Smooth muscle cell (in vitro differentiated cells): ENCODE measurements around the gene ACACA. TPM values are rescaled to one million over a fixed set of nuclear protein-coding genes. Genes with fewer than 3 reads are reported as not detected.

ENCODE experiments used
- DNase-seq: peaks from one replicate; lab custom pipeline; 2025; ENCODE audit not compliant: unreplicated experiment; lab: John Stamatoyannopoulos, UW
- H2AFZ ChIP-seq: fragments of 200-600 bp; sonication (generic); 2 replicates; pipeline ENCODE4 v1.6.0; 2016; ENCODE audit warnings: antibody characterized with exemption, low read depth, mild to moderate bottlenecking
- H3F3A ChIP-seq: fragments of 200-600 bp; sonication (generic); 2 replicates; pipeline ENCODE4 v1.6.0; 2017; ENCODE audit warnings: antibody characterized with exemption, low read depth
- H3K27ac ChIP-seq: fragments of 200-600 bp; sonication (generic); 2 replicates; pipeline ENCODE4 v1.5.1; 2016; ENCODE audit warnings: low read depth, mild to moderate bottlenecking
- H3K27me3 ChIP-seq: fragments of 200-600 bp; sonication (generic); 2 replicates; pipeline ENCODE4 v1.6.1; 2016; ENCODE audit warnings: low read depth, mild to moderate bottlenecking
- H3K36me3 ChIP-seq: fragments of 200-600 bp; sonication (generic); 2 replicates; pipeline ENCODE4 v1.5.1; 2016; ENCODE audit warnings: low read depth
- H3K4me1 ChIP-seq: fragments of 200-600 bp; sonication (generic); 2 replicates; pipeline ENCODE4 v1.5.1; 2016; ENCODE audit warnings: low read depth
- H3K4me2 ChIP-seq: fragments of 200-600 bp; sonication (generic); 2 replicates; pipeline ENCODE4 v1.6.0; 2016; ENCODE audit warnings: mild to moderate bottlenecking
- H3K4me3 ChIP-seq: fragments of 200-600 bp; sonication (generic); 2 replicates; pipeline ENCODE4 v1.5.1; 2016; ENCODE audit warnings: mild to moderate bottlenecking
- H3K79me2 ChIP-seq: fragments of 200-600 bp; sonication (generic); 2 replicates; pipeline ENCODE4 v1.6.0; 2016; ENCODE audit warnings: low read depth, mild to moderate bottlenecking
- H3K9ac ChIP-seq: fragments of 200-600 bp; sonication (generic); 2 replicates; pipeline ENCODE4 v1.6.0; 2016; ENCODE audit warnings: low read depth
- H3K9me3 ChIP-seq: fragments of 200-600 bp; sonication (generic); replicated peaks from 2 replicates; pipeline ENCODE4 v1.5.1; 2016; ENCODE audit warnings: low read depth
- H4K20me1 ChIP-seq: fragments of 200-600 bp; sonication (generic); 2 replicates; pipeline ENCODE4 v1.6.0; 2016; ENCODE audit warnings: low read depth
- CTCF ChIP-seq: fragments of 200-600 bp; sonication (generic); IDR thresholded peaks from 2 replicates; pipeline ENCODE4 v1.5.1; 2017; ENCODE audit warnings: borderline replicate concordance, mild to moderate bottlenecking, antibody characterized with exemption; ENCODE audit not compliant: insufficient read depth, poor library complexity, severe bottlenecking
- WGBS: methylation state at CpG from one replicate; pipeline ENCODE4 v1.1.7; 2016; ENCODE audit warnings: low lambda C conversion rate; 5-methylcytosine and 5-hydroxymethylcytosine counted together
- polyA plus RNA-seq: library from polyadenylated mRNA; unstranded; fragments of >200 nt; fragmentation: Nextera tagmentation; extraction: Ambion mirVana; gene quantifications from 2 replicates; pipeline ENCODE4 v1.2.1, GENCODE V29; 2016
- total RNA-seq: library from RNA; depleted of rRNA; stranded (reverse); fragments of >200 nt; gene quantifications from 2 replicates; pipeline ENCODE4 v1.2.3, GENCODE V29; 2014

The ACACA gene
- total and polyA plus RNA-seq, 2 experiments from 2014 or later, result 16.4 to 33.9 TPM

- WGBS, result 77% methylated on average over 3 of the region's 3 CpGs
- TF ChIP-seq CTCF, result no peak
- H4K20me1 ChIP-seq, result no peaks in the 10 kb centered on the region
- peaks cover 6% of the 10 kb centered on the region for H3F3A ChIP-seq
- no peak overlapping the region for H3K4me2 ChIP-seq
- H2AFZ ChIP-seq, result no peak overlapping the region
- H3K4me3 ChIP-seq, result no peak overlapping the region
- H3K27me3 ChIP-seq, result no peaks in the 10 kb centered on the region
- H3K9ac ChIP-seq, result no peak overlapping the region
- H3K27ac ChIP-seq, result no peak overlapping the region
- no peak for DNase-seq
- no peaks in the 10 kb centered on the region for H3K9me3 ChIP-seq
- no peaks in the 10 kb centered on the region for H3K79me2 ChIP-seq
- no peaks in the 10 kb centered on the region for H3K36me3 ChIP-seq
- H3K4me1 ChIP-seq, result peaks cover 7% of the 10 kb centered on the region
Observed at GRCh38 chr17:37088459-37088858, 318.2 kb downstream of the ACACA start.

GRCh38 chr17:37087683-37088082 is 319.0 kb downstream of the ACACA start:
- Histone ChIP-seq H2AFZ (no peak overlapping the region), H3K9me3 (no peaks in the 10 kb centered on the region), H3K79me2 (no peaks in the 10 kb centered on the region), H3K36me3 (no peaks in the 10 kb centered on the region), H3K4me3 (no peak overlapping the region), H3K27me3 (no peaks in the 10 kb centered on the region), H3K4me1 (peaks cover 7% of the 10 kb centered on the region), H3K9ac (no peak overlapping the region), H3K27ac (no peak overlapping the region), H3K4me2 (no peak overlapping the region), H3F3A (peaks cover 4% of the 10 kb centered on the region), H4K20me1 (no peaks in the 10 kb centered on the region)
- TF ChIP-seq CTCF, result no peak
- 85% methylated on average over 5 of the region's 5 CpGs for WGBS
- DNase-seq, result no peak

GRCh38 chr17:37086948-37087347 is 319.7 kb downstream of the ACACA start:
- H4K20me1 ChIP-seq, result no peaks in the 10 kb centered on the region
- no peak overlapping the region for H3K27ac ChIP-seq
- DNase-seq, result no peak
- no peaks in the 10 kb centered on the region for H3K36me3 ChIP-seq
- 87% methylated on average over 3 of the region's 3 CpGs for WGBS
- TF ChIP-seq CTCF, result no peak
- H3K9me3 ChIP-seq, result no peaks in the 10 kb centered on the region
- H2AFZ ChIP-seq, result no peak overlapping the region
- no peak overlapping the region for H3K9ac ChIP-seq
- peaks cover 11% of the 10 kb centered on the region for H3K4me1 ChIP-seq
- no peaks in the 10 kb centered on the region for H3K79me2 ChIP-seq
- H3K27me3 ChIP-seq, result no peaks in the 10 kb centered on the region
- no peaks in the 10 kb centered on the region for H3F3A ChIP-seq
- H3K4me2 ChIP-seq, result no peak overlapping the region
- no peak overlapping the region for H3K4me3 ChIP-seq

GRCh38 chr17:37086334-37086733 is 320.3 kb downstream of the ACACA start:
- H3K79me2 ChIP-seq, result no peaks in the 10 kb centered on the region
- no peaks in the 10 kb centered on the region for H4K20me1 ChIP-seq
- no peak overlapping the region for H2AFZ ChIP-seq
- DNase-seq, result no peak
- H3K4me2 ChIP-seq, result no peak overlapping the region
- no peak overlapping the region for H3K4me3 ChIP-seq
- H3K4me1 ChIP-seq, result peaks cover 11% of the 10 kb centered on the region
- no peak overlapping the region for H3K9ac ChIP-seq
- H3K27ac ChIP-seq, result no peak overlapping the region
- TF ChIP-seq CTCF, result no peak
- no peaks in the 10 kb centered on the region for H3K9me3 ChIP-seq
- 99% methylated on average over 3 of the region's 3 CpGs for WGBS
- no peaks in the 10 kb centered on the region for H3F3A ChIP-seq
- no peaks in the 10 kb centered on the region for H3K27me3 ChIP-seq
- no peaks in the 10 kb centered on the region for H3K36me3 ChIP-seq
